ENCODE results near the gene SRMS.

The SRMS gene

DNA sequence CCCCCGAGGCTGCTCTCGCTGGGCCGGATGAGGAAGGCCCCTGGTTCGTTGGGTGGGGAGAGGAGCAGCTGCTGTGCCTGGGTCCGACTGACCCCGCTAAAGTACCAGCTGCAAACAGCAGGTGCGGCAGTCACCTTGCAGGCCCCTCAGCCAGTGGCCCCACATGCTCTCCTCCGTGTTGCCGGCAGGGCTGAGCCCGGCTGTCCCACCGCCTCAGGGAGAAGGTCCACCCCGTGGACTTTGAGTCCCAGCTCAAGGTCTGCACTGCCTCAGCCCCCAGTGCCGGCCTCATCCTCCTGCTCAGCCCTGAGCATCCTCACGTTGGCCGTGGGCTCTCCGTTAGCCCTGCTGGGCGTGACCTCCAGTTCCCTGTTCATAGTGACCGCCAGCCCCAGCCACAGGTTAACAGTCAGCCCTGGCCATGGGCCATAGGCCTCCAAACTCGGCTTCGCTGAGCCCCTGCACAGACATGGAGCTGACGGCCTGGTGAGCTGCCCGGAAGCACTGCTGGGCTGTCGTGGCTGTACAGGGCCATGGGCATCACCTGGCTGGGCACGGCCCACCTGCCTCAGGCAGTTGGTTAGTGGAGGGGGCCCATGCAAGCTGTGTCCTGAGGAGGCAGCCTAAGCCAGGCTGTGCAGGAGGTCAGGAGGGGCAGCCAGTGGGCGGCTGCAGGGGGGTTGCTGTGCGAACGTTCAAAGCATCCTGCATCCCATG is 3.1 kb downstream of the SRMS start:
- Mint-ChIP-seq H3K9me3 (no peaks in the 10 kb centered on the region), H3K27ac (no peak overlapping the region), H3K36me3 (ENCODE audit: low read depth) (no peaks in the 10 kb centered on the region), H3K4me3 (no peak overlapping the region), H3K27me3 (ENCODE audit: low read depth) (peaks cover 10% of the 10 kb centered on the region), H3K4me1 (ENCODE audit: low read depth) (no peaks in the 10 kb centered on the region)

DNA sequence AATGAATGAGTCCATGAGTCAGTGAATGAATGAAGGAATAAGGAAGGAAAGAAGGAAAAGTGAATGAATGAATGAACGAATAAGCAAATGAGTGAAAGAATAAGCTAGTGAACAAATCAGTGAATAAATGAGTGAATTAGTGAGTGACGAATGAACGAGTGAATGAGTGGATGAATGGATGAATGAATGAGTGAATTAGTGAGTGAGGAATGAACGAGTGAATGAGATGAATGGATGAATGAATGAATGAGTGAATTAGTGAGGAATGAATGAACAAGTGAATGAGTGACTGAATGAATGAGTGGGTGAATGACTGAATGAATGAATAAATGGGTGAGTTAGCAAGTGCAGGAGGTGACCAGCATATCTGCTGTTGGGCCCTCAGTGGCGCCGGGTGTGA is 3.8 kb downstream of the SRMS start:
- Mint-ChIP-seq H3K4me3 (no peak overlapping the region), H3K4me1 (ENCODE audit: low read depth) (no peaks in the 10 kb centered on the region), H3K27me3 (ENCODE audit: low read depth) (peaks cover 6% of the 10 kb centered on the region), H3K9me3 (no peaks in the 10 kb centered on the region), H3K36me3 (ENCODE audit: low read depth) (no peaks in the 10 kb centered on the region), H3K27ac (peak overlapping the region; percentile 27)

DNA sequence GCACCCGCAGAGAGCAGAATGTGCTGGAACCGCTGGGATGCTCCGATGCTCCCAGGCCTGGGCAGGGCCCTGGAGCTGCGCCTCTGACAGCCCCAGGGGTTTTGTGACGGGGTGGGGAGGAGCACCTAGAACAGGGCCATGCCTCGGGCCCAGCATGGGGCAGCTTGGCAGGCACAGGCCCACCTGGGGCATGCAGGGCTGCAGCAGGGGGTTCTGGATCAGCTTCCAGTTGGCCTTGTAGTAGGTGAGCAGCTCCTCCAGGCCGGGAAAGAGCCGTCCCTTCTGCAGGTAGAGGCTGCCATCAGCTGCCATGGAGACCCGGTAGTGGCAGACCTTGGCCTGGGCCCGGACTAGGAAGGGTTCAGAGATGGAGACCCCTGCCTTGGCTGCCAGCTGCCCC is 4.4 kb downstream of the SRMS start:
- Mint-ChIP-seq H3K27me3 (ENCODE audit: low read depth) (peaks cover 3% of the 10 kb centered on the region), H3K36me3 (ENCODE audit: low read depth) (no peaks in the 10 kb centered on the region), H3K4me1 (ENCODE audit: low read depth) (no peaks in the 10 kb centered on the region), H3K27ac (no peak overlapping the region), H3K9me3 (no peaks in the 10 kb centered on the region), H3K4me3 (no peak overlapping the region)

DNA sequence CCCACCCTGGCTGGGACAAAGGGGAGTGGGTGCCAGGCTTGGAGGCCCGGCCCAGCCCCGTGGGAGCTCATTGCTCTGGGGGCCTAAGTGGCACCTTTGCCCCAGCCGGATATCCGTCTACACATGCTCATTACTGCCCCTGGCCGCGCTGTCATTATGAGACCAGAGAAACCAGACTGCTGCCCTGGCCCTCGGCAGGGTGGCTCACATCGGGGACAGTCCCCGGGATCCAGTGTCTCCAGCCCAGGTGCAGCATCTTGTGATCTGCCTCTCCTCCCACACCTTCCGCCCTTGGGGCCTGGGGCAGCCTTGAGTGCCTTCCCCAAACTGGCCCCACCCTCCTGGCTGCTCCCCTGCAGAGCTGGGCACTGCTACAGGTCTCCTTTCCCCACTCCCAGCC is 4.9 kb downstream of the SRMS start:
- Mint-ChIP-seq H3K4me1 (ENCODE audit: low read depth) (peaks cover under 1% of the 10 kb centered on the region), H3K9me3 (no peaks in the 10 kb centered on the region), H3K27me3 (ENCODE audit: low read depth) (peaks cover 3% of the 10 kb centered on the region), H3K27ac (no peak overlapping the region), H3K4me3 (no peak overlapping the region), H3K36me3 (ENCODE audit: low read depth) (no peaks in the 10 kb centered on the region)

DNA sequence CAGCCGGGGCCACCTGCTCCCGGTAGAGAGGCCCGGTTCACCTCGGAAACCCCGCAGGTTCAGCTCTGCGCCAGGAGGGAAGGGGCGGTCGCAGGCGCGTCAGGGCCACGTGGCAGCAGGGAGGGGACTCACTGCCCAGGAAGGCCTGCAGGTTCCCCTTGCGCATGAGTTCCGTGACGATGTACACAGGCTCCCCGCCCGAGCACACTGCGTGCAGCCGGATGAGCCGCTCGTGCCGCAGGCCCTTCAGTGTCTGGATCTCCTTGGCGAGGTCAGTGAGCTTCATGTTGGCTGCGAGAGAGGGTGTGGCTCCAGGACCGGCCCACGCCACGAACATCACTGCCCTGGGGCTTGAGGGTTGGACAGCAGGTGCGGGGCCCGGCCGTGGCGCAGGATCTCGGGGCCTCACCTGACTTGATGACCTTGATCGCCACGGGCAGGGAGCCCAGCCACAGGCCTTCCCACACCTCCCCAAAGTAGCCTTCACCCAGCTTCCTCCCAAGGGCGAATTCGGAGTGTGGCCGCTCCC is 5.5 kb downstream of the SRMS start:
- Mint-ChIP-seq H3K4me3 (no peak overlapping the region), H3K36me3 (ENCODE audit: low read depth) (no peaks in the 10 kb centered on the region), H3K4me1 (ENCODE audit: low read depth) (peaks cover 2% of the 10 kb centered on the region), H3K9me3 (no peaks in the 10 kb centered on the region), H3K27ac (no peak overlapping the region), H3K27me3 (ENCODE audit: low read depth) (peaks cover 3% of the 10 kb centered on the region)

DNA sequence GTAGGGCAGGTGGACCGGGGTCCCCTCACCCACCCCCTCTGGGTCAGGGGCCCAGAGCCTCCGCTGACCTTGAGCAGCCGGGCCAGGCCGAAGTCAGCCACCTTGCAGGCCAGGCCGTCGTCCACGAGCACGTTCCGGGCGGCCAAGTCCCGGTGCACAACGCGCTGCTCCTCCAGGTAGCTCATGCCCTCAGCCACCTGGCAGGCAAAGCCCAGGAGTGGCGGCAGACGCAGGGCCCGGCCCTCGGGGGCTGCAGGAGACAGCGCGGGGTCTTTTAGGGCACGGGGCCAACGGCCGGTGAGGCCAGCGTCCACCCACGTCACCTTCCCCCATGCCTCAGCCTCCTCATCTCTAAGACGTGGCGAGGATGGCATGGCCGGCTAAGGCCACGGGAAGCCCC is 6.2 kb downstream of the SRMS start:
- no peaks in the 10 kb centered on the region for H3K36me3 Mint-ChIP-seq (ENCODE audit: low read depth)
- no peak overlapping the region for H3K27ac Mint-ChIP-seq
- H3K4me1 Mint-ChIP-seq (ENCODE audit: low read depth): peaks cover 4% of the 10 kb centered on the region
- H3K4me3 Mint-ChIP-seq: no peak overlapping the region
- H3K9me3 Mint-ChIP-seq: no peaks in the 10 kb centered on the region
- peaks cover 3% of the 10 kb centered on the region for H3K27me3 Mint-ChIP-seq (ENCODE audit: low read depth)

DNA sequence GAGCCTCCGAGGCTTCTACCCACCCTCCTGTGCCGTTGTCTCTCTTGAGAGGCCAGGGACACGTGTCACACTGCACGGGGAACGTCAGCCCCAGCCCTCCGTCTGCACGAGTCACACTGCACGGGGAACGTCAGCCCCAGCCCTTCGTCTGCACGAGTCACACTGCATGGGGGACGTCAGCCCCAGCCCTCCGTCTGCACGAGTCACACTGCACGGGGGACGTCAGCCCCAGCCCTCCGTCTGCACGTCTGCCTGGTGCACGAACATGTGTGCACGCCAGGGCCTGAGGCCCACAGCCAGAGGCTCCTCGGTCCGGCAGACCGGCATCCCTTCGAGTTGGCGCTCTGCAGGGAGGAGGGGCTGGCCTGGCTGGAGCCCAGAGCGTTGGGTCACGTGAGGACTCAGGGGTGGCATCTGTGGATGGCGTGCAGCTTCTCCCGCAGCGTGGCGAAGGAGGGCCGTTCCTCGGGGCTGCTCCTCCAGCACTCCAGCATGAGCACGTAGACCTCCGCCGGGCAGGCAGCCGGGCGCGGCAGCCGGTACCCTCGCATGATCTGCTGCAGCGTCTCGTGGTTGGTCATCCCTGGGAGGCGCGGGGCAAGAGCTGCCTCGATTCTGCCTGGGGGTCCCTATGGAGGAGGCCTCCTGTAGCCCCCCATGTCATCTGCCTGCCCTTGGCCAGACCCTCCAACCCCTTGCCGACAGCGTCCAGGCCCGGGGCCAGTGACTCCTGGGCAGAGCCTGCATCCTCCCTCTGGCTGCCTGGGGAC is 6.9 kb downstream of the SRMS start:
- Mint-ChIP-seq H3K36me3 (ENCODE audit: low read depth) (no peaks in the 10 kb centered on the region), H3K9me3 (no peaks in the 10 kb centered on the region), H3K27me3 (ENCODE audit: low read depth) (peaks cover 3% of the 10 kb centered on the region), H3K27ac (no peak overlapping the region), H3K4me3 (no peak overlapping the region), H3K4me1 (ENCODE audit: low read depth) (peaks cover 4% of the 10 kb centered on the region)

DNA sequence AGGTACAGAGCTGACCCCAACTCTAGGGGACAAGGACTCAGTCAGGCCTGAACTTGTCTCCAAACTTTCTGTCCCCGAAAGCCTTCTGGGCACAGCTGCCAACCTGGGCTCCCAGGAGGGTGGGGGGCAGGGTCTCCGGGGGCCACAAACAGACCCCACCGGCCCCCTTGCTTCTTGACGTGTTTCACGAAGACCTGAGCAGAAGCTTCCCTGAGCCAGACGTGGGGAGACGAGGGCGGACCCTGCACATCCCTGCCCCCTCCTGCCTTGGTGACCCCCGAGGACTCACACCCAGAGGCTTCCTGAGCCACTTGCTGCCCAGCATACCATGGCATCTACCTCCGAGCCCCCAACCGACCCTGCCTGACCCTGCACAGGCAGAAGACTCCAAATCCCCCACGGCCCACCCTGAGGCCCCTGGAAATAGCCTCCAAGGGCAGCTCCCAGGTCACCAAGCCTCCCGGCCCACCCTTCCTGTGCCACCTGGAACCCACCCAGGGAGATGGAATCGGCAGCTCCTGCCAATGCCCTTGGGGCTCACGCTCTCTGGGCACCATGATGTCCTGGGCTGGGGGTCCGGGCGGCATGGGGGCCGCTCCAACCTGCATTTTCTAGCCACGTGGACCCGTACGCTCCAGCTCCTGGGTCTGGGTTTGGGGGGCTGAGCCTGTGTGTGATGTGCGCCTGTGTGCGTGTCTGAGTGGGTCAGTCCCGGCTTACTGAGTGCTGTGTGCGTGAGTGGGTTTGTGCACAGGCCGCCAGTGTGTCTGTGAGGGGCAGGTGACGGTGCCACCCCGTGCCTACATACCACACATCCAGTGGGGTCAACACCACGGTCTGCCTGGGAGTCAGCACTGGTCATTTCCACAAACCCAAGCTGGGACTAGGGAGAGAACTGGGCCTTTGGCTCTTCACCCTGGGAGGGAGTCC is 7.8 kb downstream of the SRMS start:
- peaks cover 4% of the 10 kb centered on the region for H3K4me1 Mint-ChIP-seq (ENCODE audit: low read depth)
- H3K27ac Mint-ChIP-seq: no peak overlapping the region
- no peaks in the 10 kb centered on the region for H3K9me3 Mint-ChIP-seq
- H3K4me3 Mint-ChIP-seq: peak overlapping the region; percentile 28
- H3K27me3 Mint-ChIP-seq (ENCODE audit: low read depth): no peaks in the 10 kb centered on the region
- H3K36me3 Mint-ChIP-seq (ENCODE audit: low read depth): no peaks in the 10 kb centered on the region

DNA sequence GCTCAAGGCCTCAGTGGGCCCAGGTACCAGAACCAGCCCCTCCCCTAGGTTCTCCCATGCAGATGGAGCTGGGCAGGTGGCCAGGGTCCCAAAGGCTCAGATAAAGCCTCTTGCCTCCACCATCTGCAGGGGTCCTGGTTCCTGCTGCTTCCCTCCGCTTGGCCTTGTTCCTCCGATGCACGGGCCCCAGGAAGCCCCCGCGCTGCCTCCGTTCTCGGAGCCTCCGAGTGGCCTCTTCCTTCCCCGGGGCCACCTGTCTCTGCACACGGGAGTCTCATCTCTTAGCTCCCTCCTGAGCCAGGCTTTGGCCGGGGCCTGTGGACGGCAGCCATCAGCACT is 8.5 kb downstream of the SRMS start:
- Mint-ChIP-seq H3K9me3 (no peaks in the 10 kb centered on the region), H3K27me3 (ENCODE audit: low read depth) (no peaks in the 10 kb centered on the region), H3K36me3 (ENCODE audit: low read depth) (no peaks in the 10 kb centered on the region), H3K4me1 (ENCODE audit: low read depth) (peaks cover 4% of the 10 kb centered on the region), H3K4me3 (no peak overlapping the region), H3K27ac (no peak overlapping the region)

DNA sequence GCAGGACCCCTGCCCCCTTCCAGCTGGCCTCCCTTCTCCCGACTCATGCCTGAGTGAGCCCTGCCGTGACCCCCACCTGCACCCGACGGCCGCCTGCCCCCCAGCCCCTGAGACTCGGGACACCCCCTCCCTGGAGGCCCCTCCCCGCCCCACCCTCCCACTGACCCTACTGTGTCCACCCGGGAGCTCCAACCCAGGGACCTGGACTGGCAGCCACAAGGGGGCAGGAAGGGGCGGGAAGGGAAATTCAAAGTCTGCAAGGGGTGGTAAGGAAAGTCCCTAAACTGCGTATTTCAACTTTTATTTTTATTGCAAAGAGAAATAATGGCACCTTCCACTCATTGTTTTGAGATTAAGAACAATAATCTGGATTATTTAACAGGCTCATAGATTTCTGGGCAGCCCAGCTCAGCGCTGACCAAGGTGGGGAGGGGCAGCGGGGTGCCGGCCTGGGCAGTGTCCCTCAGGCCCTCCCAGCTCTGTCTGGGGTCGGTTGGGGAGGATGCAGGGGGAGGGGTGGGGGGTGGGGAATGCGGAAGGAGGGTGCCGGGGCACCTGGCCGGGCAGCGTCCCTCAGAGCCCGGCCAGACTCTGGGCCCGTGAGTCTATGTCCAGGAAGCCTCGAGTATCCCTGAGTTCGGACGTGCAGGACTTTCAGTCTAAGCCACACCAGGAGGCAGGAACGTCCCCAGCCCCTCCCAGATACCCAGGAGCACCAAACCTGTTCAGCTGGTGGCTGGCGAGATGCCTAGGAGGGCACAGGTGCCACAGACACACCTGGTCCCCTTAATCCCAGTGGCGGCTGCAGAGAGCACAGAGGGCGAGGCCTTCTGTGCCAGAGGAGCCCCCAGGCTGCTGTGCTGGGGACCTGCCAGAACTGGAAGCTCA is 9.1 kb downstream of the SRMS start:
- peak overlapping the region; percentile 76 for H3K4me3 Mint-ChIP-seq
- H3K27me3 Mint-ChIP-seq (ENCODE audit: low read depth): no peaks in the 10 kb centered on the region
- peaks cover 4% of the 10 kb centered on the region for H3K4me1 Mint-ChIP-seq (ENCODE audit: low read depth)
- H3K36me3 Mint-ChIP-seq (ENCODE audit: low read depth): no peaks in the 10 kb centered on the region
- no peaks in the 10 kb centered on the region for H3K9me3 Mint-ChIP-seq
- H3K27ac Mint-ChIP-seq: peak overlapping the region; percentile 92

DNA sequence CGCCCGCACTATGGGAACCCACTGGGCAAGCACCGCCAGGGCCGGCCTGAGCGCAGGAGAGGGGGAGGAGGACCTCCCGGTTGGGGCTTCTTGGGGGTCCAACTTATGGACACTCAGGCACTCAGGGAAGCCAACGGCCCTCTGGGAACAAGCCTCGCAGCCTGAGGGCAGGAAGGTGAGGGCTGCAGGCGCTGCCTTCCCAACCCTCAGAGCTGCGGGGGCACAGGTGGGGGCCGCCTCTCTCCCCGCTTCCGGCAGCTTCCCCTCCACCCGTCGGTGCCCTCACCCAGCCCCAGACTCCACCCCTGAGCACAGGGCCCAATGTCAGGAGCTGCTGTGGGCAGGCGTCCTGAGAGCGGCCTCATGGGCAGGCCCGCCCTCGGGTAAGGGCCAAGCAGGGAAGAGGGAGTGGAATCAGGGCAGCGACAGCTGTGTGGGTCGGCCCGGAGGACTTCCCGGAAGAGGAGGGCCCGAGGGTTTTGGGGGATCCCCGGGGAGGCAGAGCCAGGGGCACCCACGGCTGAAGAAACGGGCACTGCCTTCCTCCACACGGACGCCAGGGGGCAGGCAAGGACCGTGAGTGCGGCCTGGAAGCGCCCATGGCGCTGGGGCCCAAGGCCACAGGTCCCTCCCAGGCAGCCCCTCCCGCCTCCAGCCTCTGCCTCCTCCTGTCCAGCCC is 9.9 kb downstream of the SRMS start:
- H3K4me3 Mint-ChIP-seq: peak overlapping the region; percentile 76
- no peaks in the 10 kb centered on the region for H3K9me3 Mint-ChIP-seq
- no peaks in the 10 kb centered on the region for H3K36me3 Mint-ChIP-seq (ENCODE audit: low read depth)
- no peaks in the 10 kb centered on the region for H3K27me3 Mint-ChIP-seq (ENCODE audit: low read depth)
- H3K4me1 Mint-ChIP-seq (ENCODE audit: low read depth): peaks cover 4% of the 10 kb centered on the region
- H3K27ac Mint-ChIP-seq: peak overlapping the region; percentile 92

DNA sequence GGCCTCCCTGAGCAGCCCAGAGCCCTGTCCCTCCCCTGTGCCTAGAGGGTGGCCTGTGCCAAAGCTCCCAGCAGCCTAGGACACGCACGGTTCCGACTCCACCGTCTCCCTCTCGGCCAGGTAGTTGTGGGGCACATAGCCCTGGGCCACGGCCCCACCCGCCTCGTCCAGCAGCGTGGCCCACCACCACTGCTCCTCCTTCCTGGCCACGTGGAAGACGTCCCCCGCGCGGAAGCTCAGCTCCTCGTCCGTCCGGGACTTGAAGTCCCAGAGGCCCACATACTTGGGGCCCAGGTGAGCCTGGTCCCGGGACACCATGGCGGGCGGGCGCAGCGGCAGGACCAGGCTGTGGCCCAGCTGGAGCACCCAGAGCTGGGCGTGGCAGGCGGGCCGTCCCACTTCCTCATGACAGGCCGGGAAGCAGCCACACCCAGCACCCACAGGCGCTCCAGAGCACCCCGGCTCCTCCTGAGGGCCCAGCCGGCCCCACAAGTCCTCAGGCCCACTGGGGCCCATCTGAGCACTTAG is 10.5 kb downstream of the SRMS start, which contains the start of gene PTK6:
PTK6 (minus strand) TSS at position 380 of the 528 bp plus-strand sequence; CDS start at position 318, 62 bp downstream.
- H3K4me1 Mint-ChIP-seq (ENCODE audit: low read depth): peaks cover 4% of the 10 kb centered on the region
- no peaks in the 10 kb centered on the region for H3K36me3 Mint-ChIP-seq (ENCODE audit: low read depth)
- peak within 1 kb of the TSS; percentile 76 for H3K4me3 Mint-ChIP-seq
- no peaks in the 10 kb centered on the region for H3K27me3 Mint-ChIP-seq (ENCODE audit: low read depth)
- H3K27ac Mint-ChIP-seq: peak within 1 kb of the TSS; percentile 92
- no peaks in the 10 kb centered on the region for H3K9me3 Mint-ChIP-seq

All from T-helper 1 cell treated with Interleukin-12 subunit alpha and Interleukin-12 subunit beta and Interleukin-4 antibody, amounts not matched to agents 30 μg/mL and 1 μg/mL, for 36 hours (primary cell).